ENCODE data around the gene EDC3. TPM values are rescaled to one million over a fixed set of nuclear protein-coding genes. Genes with fewer than 3 reads are reported as not detected.

EDC3 gene
- polyA plus RNA-seq, 1 of the 3 experiments (the other 2 are of a cell fraction), result 34.9 TPM

GRCh38 chr15:74683758-74684157 lies 12.1 kb downstream of the EDC3 start:
- Histone ChIP-seq H3F3A (replicated peaks; ENCODE audit: insufficient read depth) (peaks cover 3% of the 10 kb centered on the region), H3K27me3 (ENCODE audit: insufficient read depth) (no peaks in the 10 kb centered on the region), H3K36me3 (replicated peaks in 1 of 2; ENCODE audit: control insufficient read depth in 1 of 2, insufficient read depth in 2 of 2, low read length in 1 of 2) (peaks cover 4 to 27% of the 10 kb centered on the region in 2 experiments), H3K9ac (no peak overlapping the region), H3K4me1 (ENCODE audit: control insufficient read depth in 1 of 2, insufficient read depth in 2 of 2, low read depth in 1 of 2, low read length in 1 of 2) (no peaks in the 10 kb centered on the region), H3K4me2 (no peak overlapping the region), H3K9me2 (no peaks in the 10 kb centered on the region), H3K27ac (ENCODE audit: low read depth in 2 of 2, low read length in 1 of 2) (no peak overlapping the region), H3K4me3 (ENCODE audit: low read depth in 2 of 2, low read length in 1 of 2) (no peak overlapping the region), H4K20me1 (ENCODE audit: insufficient read depth) (peaks cover 25% of the 10 kb centered on the region), H2AFZ (ENCODE audit: low read depth) (no peak overlapping the region), H3K9me3 (0 out of 2 replicates have a peak, but pooled peaks cover 3% of the 10 kb centered on the region), H3K79me2 (ENCODE audit: insufficient read depth) (peaks cover 92% of the 10 kb centered on the region)
- 100% methylated on average over 1 of the region's 1 CpG for WGBS (ENCODE audit: low lambda C conversion rate)
- DNase-seq, result no peak
- TF ChIP-seq CHD2 (IDR thresholded peaks at IDR 0.05; ENCODE audit: low read length, partially characterized antibody) (no peak), GATA2 (CRISPR knock-in tag; IDR thresholded peaks at IDR 0.05) (no peak), MEF2A (IDR thresholded peaks at IDR 0.05; ENCODE audit: borderline replicate concordance, low read depth) (no peak), TEAD4 (IDR thresholded peaks at IDR 0.05; ENCODE audit: borderline replicate concordance, insufficient read depth) (no peak), RXRA (IDR thresholded peaks at IDR 0.05; ENCODE audit: borderline replicate concordance, low read depth) (no peak), CTCF (IDR thresholded peaks at IDR 0.05) (no peak), USF2 (IDR thresholded peaks at IDR 0.05; ENCODE audit: borderline replicate concordance, low read depth, low read length) (no peak), EZH2phosphoT487 (IDR thresholded peaks at IDR 0.05; ENCODE audit: borderline replicate concordance, low read depth) (no peak), PBX3 (IDR thresholded peaks at IDR 0.05) (no peak), IRF3 (IDR thresholded peaks at IDR 0.05; ENCODE audit: low read depth, low read length) (no peak), REST (IDR thresholded peaks at IDR 0.05; ENCODE audit: low read depth, low read length) (no peak), ELF1 (IDR thresholded peaks at IDR 0.05) (no peak), NRF1 (IDR thresholded peaks at IDR 0.05; ENCODE audit: low read depth, low read length) (no peak), GABPA (IDR thresholded peaks at IDR 0.05; ENCODE audit: low read depth) (no peak), POLR2AphosphoS5 (IDR thresholded peaks at IDR 0.05; ENCODE audit: low read depth, low read length) (no peak), NFIC (IDR thresholded peaks at IDR 0.05; ENCODE audit: borderline replicate concordance) (no peak), YY1 (IDR thresholded peaks at IDR 0.05; ENCODE audit: low read depth) (no peak), EP300 (IDR thresholded peaks at IDR 0.05; ENCODE audit: borderline replicate concordance in 1 of 2, low read depth in 1 of 2, low read length in 1 of 2) (no peak)
- CTCF ChIA-PET, result interaction anchor here (0.6 to 2.9 kb wide), 3 partner anchors 49 to 87 kb away, joined by 3 to 7 read pairs (median 5); no protein-coding TSS in a partner anchor
- POLR2A ChIA-PET, result interaction anchor here (0.7 kb wide), 1 partner anchor 22 kb away, joined by 3 read pairs; no protein-coding TSS in a partner anchor
